Measurements from ENCODE around the gene COX7A1. TPM values are rescaled to one million over a fixed set of nuclear protein-coding genes. Genes with fewer than 3 reads are reported as not detected.

The COX7A1 gene
- total and polyA plus RNA-seq, 10 of the 15 experiments (the other 5 are each of a cell fraction or from before 2014, with no cell fraction given) = not detected

DNA sequence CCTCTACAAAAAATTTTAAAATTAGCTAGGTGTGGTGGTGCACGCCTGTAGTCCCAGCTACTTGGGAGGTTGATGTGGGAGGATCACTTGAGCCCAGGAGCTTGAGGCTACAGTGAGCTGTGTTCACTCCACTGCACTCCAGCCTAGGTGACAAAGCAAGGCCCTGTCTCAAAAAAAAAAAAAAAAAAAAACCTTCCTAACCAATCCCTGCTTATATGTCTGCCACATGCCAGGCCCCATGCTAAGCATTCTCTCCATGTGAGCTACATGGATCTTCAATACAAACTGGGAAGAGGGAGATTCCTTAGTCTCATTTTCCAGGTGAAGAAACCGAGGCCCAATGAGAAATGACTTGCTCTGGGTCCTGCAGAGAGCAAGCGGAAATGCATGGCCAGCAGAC lies 43.6 kb downstream of the COX7A1 start:
- BruUV-seq (replicated peaks) = no TSS peak
- intact Hi-C loops (cut with micrococcal nuclease; ENCODE audit: unreplicated experiment) = no loop called here
- WGBS (ENCODE audit: insufficient coverage, insufficient replicate concordance, low lambda C conversion rate, missing lambda C conversion rate) = 78% methylated on average over 3 of the region's 3 CpGs
- ATAC-seq = no peak
- H3K4me2 ChIP-seq (ENCODE audit: control insufficient read depth, insufficient read depth) = no peak overlapping the region
- FAIRE-seq = no peak
- no peak overlapping the region for H3K4me3 ChIP-seq
- ChIA-PET RAD21 (ENCODE audit: unreplicated experiment) (no interaction called here), CTCF (interaction anchor here (1.5 kb wide), 1 partner anchor 48 kb away, joined by 4 read pairs; no protein-coding TSS in a partner anchor), SMC1A (ENCODE audit: uncharacterized antibody, unreplicated experiment) (interaction anchor here (0.6 kb wide), 1 partner anchor 629 kb away, joined by 4 read pairs; no protein-coding TSS in a partner anchor), POLR2A (no interaction called here)
- H3K27me3 ChIP-seq (replicated peaks in 1 of 2; ENCODE audit: control insufficient read depth in 2 of 2, insufficient read depth in 2 of 2, low read length in 1 of 2) = no peaks in the 10 kb centered on the region
- H3K79me2 ChIP-seq (ENCODE audit: control insufficient read depth, insufficient read depth, low read length) = peaks cover 4% of the 10 kb centered on the region; the same call in 1 of the 2 replicates
- no peaks in the 10 kb centered on the region for H3K9me3 ChIP-seq (replicated peaks; ENCODE audit: control insufficient read depth, insufficient read depth, low read length)
- no peak for DNase-seq (ENCODE audit: low read depth, low spot score)
- 0 out of 2 replicates have a peak, but pooled peaks cover 3% of the 10 kb centered on the region for H3K4me1 ChIP-seq (ENCODE audit: control insufficient read depth, insufficient read depth, low read length)
- no peak overlapping the region for H3K9ac ChIP-seq (ENCODE audit: control insufficient read depth, insufficient read depth, low read length)
- in situ Hi-C loops (cut with MboI) = no loop called here
- TF ChIP-seq YY1 (IDR thresholded peaks at IDR 0.05; ENCODE audit: low read depth, low read length) (no peak), RFX5 (IDR thresholded peaks at IDR 0.05; ENCODE audit: low read depth, low read length) (no peak), HCFC1 (IDR thresholded peaks at IDR 0.05; ENCODE audit: low read length) (no peak), NR2F1 (conservative IDR thresholded peaks at IDR 0.05) (no peak), ZZZ3 (IDR thresholded peaks at IDR 0.05; ENCODE audit: control insufficient read depth, insufficient read length, low read depth) (no peak), DPF2 (IDR thresholded peaks at IDR 0.05) (no peak), CHD1 (IDR thresholded peaks at IDR 0.05; ENCODE audit: low read depth, low read length) (no peak)
- TF ChIP-seq, protein P1, sequence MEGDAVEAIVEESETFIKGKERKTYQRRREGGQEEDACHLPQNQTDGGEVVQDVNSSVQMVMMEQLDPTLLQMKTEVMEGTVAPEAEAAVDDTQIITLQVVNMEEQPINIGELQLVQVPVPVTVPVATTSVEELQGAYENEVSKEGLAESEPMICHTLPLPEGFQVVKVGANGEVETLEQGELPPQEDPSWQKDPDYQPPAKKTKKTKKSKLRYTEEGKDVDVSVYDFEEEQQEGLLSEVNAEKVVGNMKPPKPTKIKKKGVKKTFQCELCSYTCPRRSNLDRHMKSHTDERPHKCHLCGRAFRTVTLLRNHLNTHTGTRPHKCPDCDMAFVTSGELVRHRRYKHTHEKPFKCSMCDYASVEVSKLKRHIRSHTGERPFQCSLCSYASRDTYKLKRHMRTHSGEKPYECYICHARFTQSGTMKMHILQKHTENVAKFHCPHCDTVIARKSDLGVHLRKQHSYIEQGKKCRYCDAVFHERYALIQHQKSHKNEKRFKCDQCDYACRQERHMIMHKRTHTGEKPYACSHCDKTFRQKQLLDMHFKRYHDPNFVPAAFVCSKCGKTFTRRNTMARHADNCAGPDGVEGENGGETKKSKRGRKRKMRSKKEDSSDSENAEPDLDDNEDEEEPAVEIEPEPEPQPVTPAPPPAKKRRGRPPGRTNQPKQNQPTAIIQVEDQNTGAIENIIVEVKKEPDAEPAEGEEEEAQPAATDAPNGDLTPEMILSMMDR (IDR thresholded peaks at IDR 0.05 in 2 of 3, conservative IDR thresholded peaks at IDR 0.05 in 1 of 3; ENCODE audit: control insufficient read depth in 2 of 3, extremely low read depth in 1 of 3, insufficient read depth in 1 of 3, low read depth in 3 of 3, low read length in 3 of 3) = no peak
- TF ChIP-seq, protein P2, sequence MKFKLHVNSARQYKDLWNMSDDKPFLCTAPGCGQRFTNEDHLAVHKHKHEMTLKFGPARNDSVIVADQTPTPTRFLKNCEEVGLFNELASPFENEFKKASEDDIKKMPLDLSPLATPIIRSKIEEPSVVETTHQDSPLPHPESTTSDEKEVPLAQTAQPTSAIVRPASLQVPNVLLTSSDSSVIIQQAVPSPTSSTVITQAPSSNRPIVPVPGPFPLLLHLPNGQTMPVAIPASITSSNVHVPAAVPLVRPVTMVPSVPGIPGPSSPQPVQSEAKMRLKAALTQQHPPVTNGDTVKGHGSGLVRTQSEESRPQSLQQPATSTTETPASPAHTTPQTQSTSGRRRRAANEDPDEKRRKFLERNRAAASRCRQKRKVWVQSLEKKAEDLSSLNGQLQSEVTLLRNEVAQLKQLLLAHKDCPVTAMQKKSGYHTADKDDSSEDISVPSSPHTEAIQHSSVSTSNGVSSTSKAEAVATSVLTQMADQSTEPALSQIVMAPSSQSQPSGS (IDR thresholded peaks at IDR 0.05; ENCODE audit: low read length) = no peak
- TF ChIP-seq, protein P3, sequence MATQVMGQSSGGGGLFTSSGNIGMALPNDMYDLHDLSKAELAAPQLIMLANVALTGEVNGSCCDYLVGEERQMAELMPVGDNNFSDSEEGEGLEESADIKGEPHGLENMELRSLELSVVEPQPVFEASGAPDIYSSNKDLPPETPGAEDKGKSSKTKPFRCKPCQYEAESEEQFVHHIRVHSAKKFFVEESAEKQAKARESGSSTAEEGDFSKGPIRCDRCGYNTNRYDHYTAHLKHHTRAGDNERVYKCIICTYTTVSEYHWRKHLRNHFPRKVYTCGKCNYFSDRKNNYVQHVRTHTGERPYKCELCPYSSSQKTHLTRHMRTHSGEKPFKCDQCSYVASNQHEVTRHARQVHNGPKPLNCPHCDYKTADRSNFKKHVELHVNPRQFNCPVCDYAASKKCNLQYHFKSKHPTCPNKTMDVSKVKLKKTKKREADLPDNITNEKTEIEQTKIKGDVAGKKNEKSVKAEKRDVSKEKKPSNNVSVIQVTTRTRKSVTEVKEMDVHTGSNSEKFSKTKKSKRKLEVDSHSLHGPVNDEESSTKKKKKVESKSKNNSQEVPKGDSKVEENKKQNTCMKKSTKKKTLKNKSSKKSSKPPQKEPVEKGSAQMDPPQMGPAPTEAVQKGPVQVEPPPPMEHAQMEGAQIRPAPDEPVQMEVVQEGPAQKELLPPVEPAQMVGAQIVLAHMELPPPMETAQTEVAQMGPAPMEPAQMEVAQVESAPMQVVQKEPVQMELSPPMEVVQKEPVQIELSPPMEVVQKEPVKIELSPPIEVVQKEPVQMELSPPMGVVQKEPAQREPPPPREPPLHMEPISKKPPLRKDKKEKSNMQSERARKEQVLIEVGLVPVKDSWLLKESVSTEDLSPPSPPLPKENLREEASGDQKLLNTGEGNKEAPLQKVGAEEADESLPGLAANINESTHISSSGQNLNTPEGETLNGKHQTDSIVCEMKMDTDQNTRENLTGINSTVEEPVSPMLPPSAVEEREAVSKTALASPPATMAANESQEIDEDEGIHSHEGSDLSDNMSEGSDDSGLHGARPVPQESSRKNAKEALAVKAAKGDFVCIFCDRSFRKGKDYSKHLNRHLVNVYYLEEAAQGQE (IDR thresholded peaks at IDR 0.05; ENCODE audit: low read depth, low read length) = no peak
- no peak overlapping the region for H3K27ac ChIP-seq (ENCODE audit: control insufficient read depth, insufficient read depth)
- peaks cover 4 to 7% of the 10 kb centered on the region in 2 experiments; a peak in 2 of 4 replicates for H3K36me3 ChIP-seq (ENCODE audit: control insufficient read depth in 2 of 2, insufficient read depth in 2 of 2, low read length in 1 of 2)
- H2AFZ ChIP-seq (ENCODE audit: control insufficient read depth, low read depth, low read length) = no peak overlapping the region
- H4K20me1 ChIP-seq (ENCODE audit: control insufficient read depth, insufficient read depth) = no peaks in the 10 kb centered on the region

Measured in GM12878 (cell line).